H1 (cell line): ENCODE results near the gene TGOLN2. TPM values are rescaled to one million over a fixed set of nuclear protein-coding genes. Genes with fewer than 3 reads are reported as not detected.

Experiments used
- CTCF ChIA-PET: fragments of 300-600 bp; sonication (Branson Sonifier 250); formaldehyde crosslinking; loops from one replicate; lab custom pipeline; 2021; ENCODE audit not compliant: partially characterized antibody; lab: Charles Lee
- POLR2A ChIA-PET: fragments of 300-600 bp; sonication (Branson Sonifier 250); formaldehyde crosslinking; loops from one replicate; lab custom pipeline; 2021; ENCODE audit warnings: inconsistent platforms; ENCODE audit not compliant: partially characterized antibody; lab: Charles Lee
- DNase-seq, 2 experiments: peaks; one replicate each; pipeline versions ENCODE4 v3.0.0 to v3.0.0-alpha.2; 2010 to 2022; ENCODE audit warnings: low spot score in 2 of 2, low read depth in 1 of 2, mixed read lengths in 1 of 2
- FAIRE-seq: peaks from 2 replicates; lab custom pipeline; 2011; peaks lifted over from hg19 to GRCh38; lab: Jason Lieb, UNC
- H2AFZ ChIP-seq: 2 replicates; pipeline ENCODE4 v1.8.1; 2012; ENCODE audit warnings: low read length, inconsistent platforms
- H2AK5ac ChIP-seq: 2 replicates; pipeline ENCODE4 v1.6.1; 2013; ENCODE audit warnings: low read depth, low read length
- H2BK120ac ChIP-seq: replicated peaks from 2 replicates; pipeline ENCODE3; 2013; ENCODE audit warnings: low read depth, low read length, inconsistent platforms
- H2BK12ac ChIP-seq: 2 replicates; pipeline ENCODE4 v1.6.1; 2013; ENCODE audit warnings: low read depth, low read length
- H2BK15ac ChIP-seq: 2 replicates; pipeline ENCODE4 v1.6.1; 2013; ENCODE audit warnings: low read length
- H2BK20ac ChIP-seq: 2 replicates; pipeline ENCODE4 v1.6.1; 2013; ENCODE audit warnings: low read length
- H2BK5ac ChIP-seq: 2 replicates; pipeline ENCODE4 v1.6.1; 2013; ENCODE audit warnings: low read depth, low read length
- H3K14ac ChIP-seq: 2 replicates; pipeline ENCODE4 v1.6.1; 2013; ENCODE audit warnings: inconsistent platforms; ENCODE audit not compliant: insufficient read length
- H3K18ac ChIP-seq: 2 replicates; pipeline ENCODE4 v1.6.1; 2013; ENCODE audit warnings: low read length; ENCODE audit errors: extremely low read depth
- H3K23ac ChIP-seq: 2 replicates; pipeline ENCODE4 v1.6.1; 2013; ENCODE audit warnings: inconsistent platforms; ENCODE audit not compliant: insufficient read length
- H3K23me2 ChIP-seq: 2 replicates; pipeline ENCODE4 v1.6.1; 2013; ENCODE audit warnings: low read depth, low read length
- H3K27ac ChIP-seq: 2 replicates; pipeline ENCODE4 v1.6.1; 2011; ENCODE audit warnings: low read depth, low read length, inconsistent platforms
- H3K27me3 ChIP-seq, 4 experiments: replicated peaks in 1 of 4; 1 replicate in 1 of 4; 2 replicates in 3 of 4; pipeline versions ENCODE4 v1.6.1 to v1.8.1; 2011 to 2013; ENCODE audit warnings: low read length in 3 of 4, mild to moderate bottlenecking in 3 of 4, inconsistent platforms in 2 of 4, mixed read lengths in 2 of 4, moderate library complexity in 1 of 4; ENCODE audit not compliant: control insufficient read depth in 3 of 4, insufficient read depth in 3 of 4; ENCODE audit errors: extremely low read depth in 1 of 4
- H3K36me3 ChIP-seq, 4 experiments: 2 replicates each; pipeline versions ENCODE4 v1.6.1 to v1.8.1; 2011 to 2013; ENCODE audit warnings: mild to moderate bottlenecking in 4 of 4, low read length in 3 of 4, moderate library complexity in 2 of 4, control low read depth in 1 of 4, inconsistent platforms in 1 of 4; ENCODE audit not compliant: insufficient read depth in 4 of 4, control insufficient read depth in 2 of 4
- H3K4ac ChIP-seq: replicated peaks from 2 replicates; pipeline ENCODE3; 2013; ENCODE audit warnings: low read length, low read depth, mixed read lengths, inconsistent platforms; ENCODE audit not compliant: insufficient read length
- H3K4me1 ChIP-seq, 4 experiments: replicated peaks in 1 of 4; 1 replicate in 1 of 4; 2 replicates in 3 of 4; pipeline versions ENCODE4 v1.6.1 to v1.8.1; 2011 to 2013; ENCODE audit warnings: low read length in 3 of 4, inconsistent platforms in 2 of 4, mixed read lengths in 1 of 4; ENCODE audit not compliant: insufficient read depth in 4 of 4, control insufficient read depth in 3 of 4
- H3K4me2 ChIP-seq, 2 experiments: 2 replicates each; pipeline versions ENCODE4 v1.6.1 to v1.8.1; 2011 to 2013; ENCODE audit warnings: low read depth in 2 of 2, low read length in 2 of 2, control low read depth in 1 of 2, inconsistent platforms in 1 of 2, mild to moderate bottlenecking in 1 of 2; ENCODE audit not compliant: insufficient read depth in 1 of 2
- H3K4me3 ChIP-seq, 4 experiments: fragments of 200-600, 300-600 bp in 1 of 4; sonication (generic), shearing (Covaris generic), sonication (Bioruptor Twin) in 1 of 4; 2 replicates each; pipeline versions ENCODE4 v1.5.1 to v1.8.1; 2011 to 2016; ENCODE audit warnings: low read length in 4 of 4, low read depth in 3 of 4, control low read depth in 2 of 4, inconsistent platforms in 2 of 4, mild to moderate bottlenecking in 2 of 4, mixed read lengths in 1 of 4, moderate library complexity in 1 of 4; ENCODE audit not compliant: insufficient read depth in 2 of 4; ENCODE audit errors: extremely low read depth in 1 of 4
- H3K56ac ChIP-seq: replicated peaks from 2 replicates; pipeline ENCODE3; 2013; ENCODE audit warnings: low read depth, mild to moderate bottlenecking, mixed read lengths, low read length, inconsistent platforms; ENCODE audit not compliant: insufficient read length
- H3K79me1 ChIP-seq: 2 replicates; pipeline ENCODE4 v1.6.1; 2013; ENCODE audit warnings: low read depth, low read length, control low read depth
- H3K79me2 ChIP-seq, 2 experiments: 2 replicates each; pipeline versions ENCODE4 v1.6.1 to v1.8.1; 2012 to 2013; ENCODE audit warnings: low read length in 2 of 2, mild to moderate bottlenecking in 2 of 2, inconsistent platforms in 1 of 2; ENCODE audit not compliant: insufficient read depth in 2 of 2, control insufficient read depth in 1 of 2
- H3K9ac ChIP-seq, 4 experiments: replicated peaks in 1 of 4; 1 replicate in 1 of 4; 2 replicates in 3 of 4; pipeline versions ENCODE4 v1.6.1 to v1.8.1; 2011 to 2013; ENCODE audit warnings: low read depth in 3 of 4, low read length in 3 of 4, control low read depth in 2 of 4, mild to moderate bottlenecking in 2 of 4, moderate library complexity in 2 of 4, inconsistent platforms in 1 of 4; ENCODE audit errors: extremely low read depth in 1 of 4
- H3K9me3 ChIP-seq, 2 experiments: 2 replicates each; pipeline versions ENCODE4 v1.6.1 to v1.8.1; 2012 to 2013; ENCODE audit warnings: mild to moderate bottlenecking in 2 of 2, moderate library complexity in 2 of 2, control low read depth in 1 of 2, inconsistent platforms in 1 of 2, low read depth in 1 of 2, low read length in 1 of 2, mixed read lengths in 1 of 2; ENCODE audit not compliant: insufficient read depth in 2 of 2
- H4K20me1 ChIP-seq, 2 experiments: replicated peaks in 1 of 2; 2 replicates each; pipeline versions ENCODE3 to v1.8.1; 2011 to 2013; ENCODE audit warnings: inconsistent platforms in 2 of 2, low read length in 2 of 2, mild to moderate bottlenecking in 1 of 2; ENCODE audit not compliant: insufficient read depth in 2 of 2, control insufficient read depth in 1 of 2
- H4K5ac ChIP-seq: 2 replicates; pipeline ENCODE4 v1.6.1; 2013; ENCODE audit warnings: low read length, low read depth, mixed read lengths, inconsistent platforms; ENCODE audit not compliant: insufficient read length
- H4K8ac ChIP-seq: 2 replicates; pipeline ENCODE4 v1.8.0; 2013; ENCODE audit warnings: mild to moderate bottlenecking, moderate library complexity, low read length, inconsistent platforms; ENCODE audit not compliant: insufficient read depth; ENCODE audit errors: extremely low read depth
- H4K91ac ChIP-seq: replicated peaks from 2 replicates; pipeline ENCODE3; 2013; ENCODE audit warnings: low read length, mixed read lengths, inconsistent platforms; ENCODE audit not compliant: insufficient read length
- CREB1 ChIP-seq: IDR thresholded peaks from 2 replicates; pipeline ENCODE4 v1.6.1; 2012; ENCODE audit warnings: inconsistent platforms
- FOSL1 ChIP-seq: IDR thresholded peaks from 2 replicates; pipeline ENCODE4 v1.6.1; 2011; ENCODE audit warnings: mild to moderate bottlenecking, low read depth, low read length, moderate library complexity; ENCODE audit not compliant: insufficient read depth
- GABPA ChIP-seq: IDR thresholded peaks from 2 replicates; pipeline ENCODE4 v1.6.1; 2011; ENCODE audit warnings: mild to moderate bottlenecking, low read length, moderate library complexity, borderline replicate concordance; ENCODE audit not compliant: insufficient read depth
- JUN ChIP-seq: IDR thresholded peaks from 2 replicates; pipeline ENCODE4 v1.6.1; 2011; ENCODE audit warnings: low read depth, mild to moderate bottlenecking, improper control_type of control experiment, low read length
- NANOG ChIP-seq: IDR thresholded peaks from 2 replicates; pipeline ENCODE4 v1.6.1; 2011; ENCODE audit warnings: low read length, low read depth, mild to moderate bottlenecking, inconsistent platforms; ENCODE audit not compliant: insufficient read depth, poor library complexity, severe bottlenecking
- RXRA ChIP-seq: IDR thresholded peaks from 2 replicates; pipeline ENCODE4 v1.6.1; 2011; ENCODE audit warnings: low read depth, mild to moderate bottlenecking, low read length, moderate library complexity; ENCODE audit not compliant: insufficient read depth
- SIX5 ChIP-seq: IDR thresholded peaks from 2 replicates; pipeline ENCODE4 v1.6.1; 2011; ENCODE audit warnings: mild to moderate bottlenecking, low read depth, low read length
- SP4 ChIP-seq: IDR thresholded peaks from 2 replicates; pipeline ENCODE4 v1.6.1; 2012; ENCODE audit warnings: low read length, inconsistent platforms
- TAF1 ChIP-seq: IDR thresholded peaks from 2 replicates; pipeline ENCODE4 v1.6.1; 2011; ENCODE audit warnings: mild to moderate bottlenecking, low read depth, low read length
- TAF7 ChIP-seq: optimal IDR thresholded peaks from 2 replicates; pipeline ENCODE3; 2011; ENCODE audit warnings: low read depth, mild to moderate bottlenecking, inconsistent platforms, low read length, moderate library complexity, borderline replicate concordance
- TCF12 ChIP-seq: IDR thresholded peaks from 2 replicates; pipeline ENCODE4 v1.6.1; 2011; ENCODE audit warnings: low read depth, mild to moderate bottlenecking, low read length
- YY1 ChIP-seq: IDR thresholded peaks from 2 replicates; pipeline ENCODE4 v1.6.1; 2011; ENCODE audit warnings: low read depth, mild to moderate bottlenecking, low read length
- WGBS, 2 experiments: shearing (Covaris generic) in 1 of 2; methylation state at CpG; one replicate each; pipeline versions ENCODE4 v1.1.6 to v1.1.7; 2013 to 2015; ENCODE audit warnings: low lambda C conversion rate in 2 of 2, mixed read lengths in 2 of 2, inconsistent platforms in 1 of 2, low coverage in 1 of 2, missing lambda C conversion rate in 1 of 2; ENCODE audit not compliant: insufficient replicate concordance in 2 of 2, insufficient coverage in 1 of 2, insufficient read length in 1 of 2; ENCODE audit errors: extremely low coverage in 1 of 2, missing lambda C conversion rate in 1 of 2; 5-methylcytosine and 5-hydroxymethylcytosine counted together
- polyA plus RNA-seq, 7 experiments: library from polyadenylated mRNA; depleted of rRNA in 3 of 7; stranded (reverse) in 5 of 7; unstranded in 2 of 7; fragments of >200 nt in 5 of 7; fragments of 200-250 nt in 2 of 7; gene quantifications; 1 replicate in 5 of 7; 2 replicates in 1 of 7; 4 replicates in 1 of 7; pipeline versions ENCODE4 v1.2.1 to v1.2.3, GENCODE V29; 2011 to 2013; ENCODE audit warnings: missing spikeins in 2 of 7, mixed read lengths in 2 of 7
- total RNA-seq: library from RNA; stranded (reverse); fragmentation: NEBNext Ultra II Directional; extraction: Animal tissue kit (Norgen Biotek cat#: 25700); gene quantifications from 2 replicates; pipeline ENCODE4 v1.2.1, GENCODE V29; 2021
- TF ChIP-seq, protein P1 (sequence below): IDR thresholded peaks from 2 replicates; pipeline ENCODE4 v1.6.1; 2011; ENCODE audit warnings: low read depth, mild to moderate bottlenecking, low read length; ENCODE audit not compliant: insufficient read depth

TGOLN2 gene
- total and polyA plus RNA-seq, 2 of the 8 experiments (the other 6 are each of a cell fraction or from before 2014, with no cell fraction given), result 33.9 to 38.9 TPM

DNA sequence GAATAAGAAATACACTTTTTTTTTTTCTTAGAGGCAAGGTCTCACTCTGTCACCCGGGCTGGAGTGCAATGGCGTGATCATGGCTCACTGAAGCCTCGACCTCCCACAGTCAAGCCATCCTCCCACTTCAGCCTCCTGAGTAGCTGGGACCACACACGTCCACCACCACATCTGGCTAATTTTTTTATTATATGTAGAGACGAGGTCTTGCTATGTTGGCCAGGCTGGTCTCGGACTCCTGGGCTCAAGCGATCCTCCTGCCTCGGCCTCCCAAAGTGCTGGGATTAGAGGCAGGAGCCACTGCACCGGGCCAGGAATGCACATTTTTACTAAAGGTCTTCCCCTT is 2.4 kb downstream of the TGOLN2 start:
- Histone ChIP-seq H3K23ac (no peak overlapping the region), H2AK5ac (no peak overlapping the region), H4K20me1 (peaks cover 2 to 9% of the 10 kb centered on the region in 2 experiments), H3K79me2 (peaks cover 9 to 24% of the 10 kb centered on the region in 2 experiments), H2AFZ (no peak overlapping the region), H4K5ac (no peak overlapping the region), H3K9me3 (no peaks in the 10 kb centered on the region), H2BK12ac (no peak overlapping the region), H2BK15ac (no peak overlapping the region), H3K4me1 (peaks cover 0 to 13% (median 5%) of the 10 kb centered on the region in 4 experiments; a peak in 6 of 7 replicates), H3K4me3 (peak overlapping the region in 1 of 4 experiments; percentile 96; a peak in 2 of 8 replicates), H2BK5ac (no peak overlapping the region), H3K36me3 (peaks cover 18 to 40% (median 28%) of the 10 kb centered on the region in 4 experiments), H3K27ac (no peak overlapping the region), H3K23me2 (peaks cover 17% of the 10 kb centered on the region), H4K91ac (no peak overlapping the region), H3K18ac (no peak overlapping the region), H4K8ac (no peak overlapping the region), H3K9ac (no peak overlapping the region), H3K79me1 (peaks cover 17% of the 10 kb centered on the region), H2BK20ac (no peak overlapping the region), H3K56ac (no peak overlapping the region), H3K4me2 (peak overlapping the region in 1 of 2 experiments; percentile 86; a peak in 1 of 4 replicates), H3K27me3 (no peaks in the 10 kb centered on the region; a peak in 1 of 7 replicates), H3K14ac (no peak overlapping the region), H2BK120ac (no peak overlapping the region), H3K4ac (no peak overlapping the region)
- 87% methylated on average over 9 of the region's 9 CpGs; no CpG with 5 or more reads in 1 of the 2 experiments for WGBS, 2 experiments
- ChIA-PET POLR2A (interaction anchor here (0.6 to 6.2 kb wide), 4 partner anchors 9 to 421 kb away, joined by 3 to 70 read pairs (median 12); no protein-coding TSS in a partner anchor), CTCF (interaction anchor here (1.7 kb wide), 1 partner anchor 25 kb away, joined by 5 read pairs; no protein-coding TSS in a partner anchor)
- FAIRE-seq (no peak), DNase-seq (no peak)
- TF ChIP-seq GABPA, result no peak
- no peak for TF ChIP-seq RXRA
- TF ChIP-seq, protein P1, sequence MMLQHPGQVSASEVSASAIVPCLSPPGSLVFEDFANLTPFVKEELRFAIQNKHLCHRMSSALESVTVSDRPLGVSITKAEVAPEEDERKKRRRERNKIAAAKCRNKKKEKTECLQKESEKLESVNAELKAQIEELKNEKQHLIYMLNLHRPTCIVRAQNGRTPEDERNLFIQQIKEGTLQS, result no peak
- TF ChIP-seq TAF1, result no peak
- no peak for TF ChIP-seq YY1
- TF ChIP-seq CREB1, result no peak
- no peak for TF ChIP-seq NANOG
- no peak for TF ChIP-seq SP4
- TF ChIP-seq TAF7, result no peak
- no peak for TF ChIP-seq FOSL1
- TF ChIP-seq SIX5, result no peak
- no peak for TF ChIP-seq JUN
- TF ChIP-seq TCF12, result no peak
